Activated CD4-positive, alpha-beta T cell treated with anti-CD3 and anti-CD28 coated beads for 48 hours (primary cell): ENCODE measurements around the gene WDR88.
"Not testable (repeated sequence)": the region's sequence is repeated elsewhere in the genome, so short reads cannot be mapped to it uniquely, and the experiment has no call there.

Experiments used
- DNase-seq: peaks from one replicate; pipeline ENCODE4 v3.0.0-alpha.2; 2020

WDR88 gene, protein sequence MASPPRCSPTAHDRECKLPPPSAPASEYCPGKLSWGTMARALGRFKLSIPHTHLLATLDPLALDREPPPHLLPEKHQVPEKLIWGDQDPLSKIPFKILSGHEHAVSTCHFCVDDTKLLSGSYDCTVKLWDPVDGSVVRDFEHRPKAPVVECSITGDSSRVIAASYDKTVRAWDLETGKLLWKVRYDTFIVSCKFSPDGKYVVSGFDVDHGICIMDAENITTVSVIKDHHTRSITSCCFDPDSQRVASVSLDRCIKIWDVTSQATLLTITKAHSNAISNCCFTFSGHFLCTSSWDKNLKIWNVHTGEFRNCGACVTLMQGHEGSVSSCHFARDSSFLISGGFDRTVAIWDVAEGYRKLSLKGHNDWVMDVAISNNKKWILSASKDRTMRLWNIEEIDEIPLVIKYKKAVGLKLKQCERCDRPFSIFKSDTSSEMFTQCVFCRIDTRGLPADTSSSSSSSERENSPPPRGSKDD

DNA sequence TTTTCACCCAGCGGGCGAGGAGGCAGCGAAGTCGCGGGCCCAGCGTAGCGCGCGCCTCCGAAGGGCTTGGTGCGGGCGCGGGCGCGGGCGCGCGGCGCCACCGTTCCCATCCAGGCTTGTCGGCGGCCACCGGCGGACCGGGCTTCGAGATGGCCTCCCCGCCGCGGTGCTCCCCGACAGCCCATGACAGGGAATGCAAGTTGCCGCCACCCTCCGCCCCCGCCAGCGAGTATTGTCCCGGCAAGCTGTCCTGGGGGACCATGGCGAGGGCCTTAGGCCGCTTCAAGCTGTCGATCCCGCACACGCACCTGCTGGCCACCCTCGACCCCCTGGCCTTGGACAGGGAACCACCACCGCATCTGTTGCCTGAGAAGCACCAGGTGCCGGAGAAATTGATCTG, at the start of gene WDR88:
Gene WDR88 (plus strand): TSS at position 94 of the 400 bp plus-strand sequence. CDS start 56 bp downstream, at position 150.
- no peak for DNase-seq

DNA sequence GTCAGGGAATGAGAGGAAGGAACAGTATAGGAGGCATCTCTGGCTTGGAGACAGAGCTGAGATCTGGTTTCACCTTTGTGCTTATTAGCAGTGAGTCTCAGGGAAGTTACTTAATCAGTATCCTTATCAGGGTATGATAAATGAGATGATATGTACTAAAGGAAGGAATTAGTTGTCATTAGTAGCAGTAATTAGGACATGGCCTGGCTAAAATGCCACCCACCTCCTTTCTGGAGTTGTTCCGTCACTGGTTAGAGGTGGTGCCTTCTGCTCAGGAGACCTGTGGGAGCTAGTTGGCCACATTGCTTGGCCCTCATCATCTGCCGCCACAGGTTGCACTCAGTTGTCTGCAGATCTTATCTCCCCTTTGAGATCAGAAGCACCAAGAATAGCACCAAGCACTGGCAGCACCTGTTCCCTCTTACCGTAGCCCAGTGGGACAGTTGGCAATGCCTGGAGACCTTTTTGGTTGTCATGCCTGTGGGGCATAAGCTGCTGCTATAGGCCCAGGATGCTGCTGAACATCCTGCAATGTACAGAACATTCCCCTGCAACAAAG, 46.3 kb upstream of the WDR88 start:
- DNase-seq, result no peak

GRCh38 chr19:33086955-33087354, 45.0 kb upstream of the WDR88 start:
- DNase-seq, result no peak

DNA sequence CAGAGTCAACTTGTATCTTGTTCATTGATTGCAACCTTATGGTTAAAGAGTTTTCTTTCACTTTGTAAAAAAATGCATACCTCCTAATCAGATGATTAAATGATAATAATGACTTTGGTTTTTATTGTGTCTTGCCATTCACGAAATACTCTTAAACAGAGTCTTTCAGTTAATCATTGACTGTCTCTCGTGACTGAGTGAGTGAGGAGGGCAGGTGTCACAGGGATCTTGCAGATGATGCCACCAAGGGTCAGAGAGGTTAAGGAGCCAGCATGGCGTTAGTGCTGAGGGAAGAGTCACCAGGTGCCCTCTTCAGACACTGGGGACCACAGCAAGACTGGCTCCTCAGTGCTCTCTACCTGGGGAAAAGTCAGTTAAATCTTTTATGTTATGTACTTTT, 42.9 kb upstream of the WDR88 start:
- no peak for DNase-seq

DNA sequence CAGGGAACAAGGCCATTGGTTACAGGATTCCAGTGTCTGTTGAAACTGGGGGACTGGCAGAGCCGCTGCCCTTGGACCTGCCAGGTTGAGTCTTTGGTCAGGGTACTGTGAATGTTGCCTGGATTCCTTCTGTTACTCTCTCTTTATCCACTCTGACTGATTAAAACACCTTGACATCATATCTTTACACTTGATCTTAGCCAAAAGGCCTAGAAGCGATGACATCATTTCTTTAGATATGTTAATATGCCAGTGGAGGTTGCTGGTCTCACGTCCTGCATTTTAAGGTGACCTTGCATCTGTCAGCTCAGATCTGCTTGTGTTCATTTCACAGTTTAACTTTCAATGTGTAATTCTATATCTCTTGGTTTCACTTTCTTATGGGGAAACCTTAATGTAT, 41.7 kb upstream of the WDR88 start:
- no peak for DNase-seq

GRCh38 chr19:33093420-33094210, 38.3 kb upstream of the WDR88 start:
- DNase-seq, result no peak

DNA sequence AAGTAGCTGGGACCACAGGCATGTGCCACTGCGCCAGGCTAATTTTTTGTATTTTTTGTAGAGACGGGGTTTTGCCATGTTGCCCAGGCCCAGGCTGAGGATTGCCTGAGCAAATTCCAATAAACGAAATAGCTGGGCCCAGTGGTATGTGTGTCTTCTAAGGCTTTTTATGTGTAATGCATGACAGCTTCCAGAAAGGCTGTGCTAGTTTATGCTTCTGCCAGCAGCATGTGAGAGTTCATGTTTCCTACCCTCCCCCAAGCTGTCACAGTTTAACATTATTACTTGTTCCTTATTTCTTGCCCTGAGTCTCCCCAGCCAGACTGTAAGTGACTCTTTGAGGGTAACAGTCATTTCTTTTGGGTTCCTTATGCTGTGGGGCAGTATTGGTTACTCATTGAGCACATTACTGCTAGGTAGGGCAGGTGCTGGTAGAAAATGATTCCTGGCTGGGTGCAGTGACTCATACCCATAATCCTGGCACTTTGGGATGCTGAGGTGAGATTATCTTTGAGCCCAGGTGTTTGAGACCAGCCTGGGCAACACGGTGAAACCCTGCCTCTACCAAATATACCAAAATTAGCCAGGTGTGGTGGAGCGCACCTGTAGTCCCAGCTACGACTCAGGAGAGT, 37.4 kb upstream of the WDR88 start:
- no peak for DNase-seq

DNA sequence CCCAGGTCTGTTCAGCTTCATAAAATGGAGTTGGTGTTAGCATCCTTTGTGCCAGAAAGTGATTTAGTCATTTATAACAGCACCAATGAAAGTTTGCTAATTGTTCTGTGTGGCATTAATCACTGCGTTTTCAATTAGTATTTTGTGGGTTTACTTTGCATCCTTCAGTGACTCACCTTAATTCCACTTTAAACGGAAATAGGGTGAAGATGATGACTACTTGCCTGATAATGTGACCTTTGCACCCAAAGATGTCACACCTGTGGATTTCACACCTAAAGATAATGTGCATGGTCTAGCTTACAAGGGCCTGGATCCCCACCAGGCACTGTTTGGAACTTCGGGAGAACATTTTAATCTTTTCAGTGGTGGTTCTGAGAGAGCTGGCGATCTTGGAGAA, 35.9 kb upstream of the WDR88 start:
- no peak for DNase-seq

- DNase-seq, result no peak
Measured at GRCh38 chr19:33098055-33098534, 33.8 kb upstream of the WDR88 start.

GRCh38 chr19:33100894-33101644, 30.8 kb upstream of the WDR88 start:
- no peak for DNase-seq

GRCh38 chr19:33102893-33103292, 29.0 kb upstream of the WDR88 start:
- no peak for DNase-seq

GRCh38 chr19:33108161-33108560, 23.8 kb upstream of the WDR88 start:
- no peak for DNase-seq

DNA sequence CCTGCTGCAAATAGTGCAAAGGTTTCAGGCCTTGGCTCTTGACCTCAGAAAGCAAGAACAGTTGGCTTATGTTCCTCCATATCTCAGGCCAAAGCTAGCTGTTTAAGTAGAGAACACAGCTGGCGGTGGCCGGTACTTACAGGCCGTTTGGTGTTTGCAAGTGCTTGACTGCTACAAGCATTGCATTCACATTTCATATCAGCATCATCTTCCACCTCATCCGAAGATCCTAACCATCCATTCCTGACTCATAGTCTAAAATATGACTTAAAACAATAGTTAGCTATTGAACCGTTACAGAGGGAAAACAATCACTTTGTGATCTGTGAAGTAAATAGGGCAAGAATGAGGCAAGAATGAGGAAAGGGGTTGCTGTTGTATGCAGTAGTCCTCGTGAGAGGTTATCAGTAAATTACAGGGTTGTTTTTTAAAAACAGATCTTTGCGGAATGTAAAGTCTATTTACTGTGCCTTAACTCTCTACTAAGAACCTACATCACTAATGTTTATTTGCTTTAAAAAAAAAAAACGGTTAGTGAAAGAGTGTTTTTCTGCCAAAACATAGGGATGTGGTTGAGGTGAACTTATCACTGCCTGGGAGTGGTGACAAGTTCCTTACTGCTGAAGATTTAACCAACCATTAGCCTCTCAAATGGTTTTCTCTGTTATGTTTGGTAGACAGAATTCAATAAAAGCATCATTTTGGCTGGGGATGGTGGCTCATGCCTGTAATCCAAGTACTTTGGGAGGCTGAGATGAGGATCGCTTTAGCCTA, 21.6 kb upstream of the WDR88 start:
- no peak for DNase-seq

DNA sequence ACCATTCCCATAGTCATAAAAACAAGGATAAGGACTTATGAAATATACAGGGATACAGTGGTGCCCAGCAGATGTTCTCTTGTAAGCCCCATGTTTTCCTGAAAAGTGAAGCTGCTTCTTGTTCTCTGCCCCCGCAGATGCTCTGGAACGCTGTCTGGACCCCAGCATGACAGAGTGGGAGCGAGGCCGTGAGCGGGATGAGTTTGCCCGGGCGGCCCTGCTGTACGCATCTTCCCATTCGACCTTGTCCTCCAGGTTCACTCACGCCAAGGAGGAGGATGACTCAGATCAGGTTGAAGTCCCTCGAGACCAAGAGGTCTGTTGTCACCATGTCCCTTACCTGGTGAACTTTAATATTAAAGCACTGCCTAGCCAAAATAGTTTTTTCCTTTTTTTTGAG, 20.3 kb upstream of the WDR88 start:
- DNase-seq, result no peak

GRCh38 chr19:33114312-33114711, 17.6 kb upstream of the WDR88 start:
- DNase-seq, result no peak

DNA sequence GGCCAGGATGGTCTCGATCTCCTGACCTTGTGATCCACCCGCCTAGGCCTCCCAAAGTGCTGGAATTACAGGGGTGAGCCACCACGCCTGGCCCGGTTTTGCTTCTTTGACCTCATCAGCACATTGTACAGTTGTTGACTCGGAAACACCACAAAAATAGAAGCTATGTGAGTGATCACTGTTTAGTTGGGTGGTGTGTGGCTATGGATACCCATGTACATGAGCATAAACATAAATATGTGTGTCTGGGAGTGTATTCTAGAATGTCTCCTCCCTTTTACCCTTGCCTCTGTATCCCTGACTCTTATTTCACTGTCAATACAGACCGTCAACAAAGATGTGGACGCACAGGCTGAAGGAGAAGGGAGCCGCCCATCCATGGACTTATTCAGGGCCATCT, 14.4 kb upstream of the WDR88 start:
- no peak for DNase-seq

GRCh38 chr19:33118643-33119042, 13.3 kb upstream of the WDR88 start:
- no peak for DNase-seq

DNA sequence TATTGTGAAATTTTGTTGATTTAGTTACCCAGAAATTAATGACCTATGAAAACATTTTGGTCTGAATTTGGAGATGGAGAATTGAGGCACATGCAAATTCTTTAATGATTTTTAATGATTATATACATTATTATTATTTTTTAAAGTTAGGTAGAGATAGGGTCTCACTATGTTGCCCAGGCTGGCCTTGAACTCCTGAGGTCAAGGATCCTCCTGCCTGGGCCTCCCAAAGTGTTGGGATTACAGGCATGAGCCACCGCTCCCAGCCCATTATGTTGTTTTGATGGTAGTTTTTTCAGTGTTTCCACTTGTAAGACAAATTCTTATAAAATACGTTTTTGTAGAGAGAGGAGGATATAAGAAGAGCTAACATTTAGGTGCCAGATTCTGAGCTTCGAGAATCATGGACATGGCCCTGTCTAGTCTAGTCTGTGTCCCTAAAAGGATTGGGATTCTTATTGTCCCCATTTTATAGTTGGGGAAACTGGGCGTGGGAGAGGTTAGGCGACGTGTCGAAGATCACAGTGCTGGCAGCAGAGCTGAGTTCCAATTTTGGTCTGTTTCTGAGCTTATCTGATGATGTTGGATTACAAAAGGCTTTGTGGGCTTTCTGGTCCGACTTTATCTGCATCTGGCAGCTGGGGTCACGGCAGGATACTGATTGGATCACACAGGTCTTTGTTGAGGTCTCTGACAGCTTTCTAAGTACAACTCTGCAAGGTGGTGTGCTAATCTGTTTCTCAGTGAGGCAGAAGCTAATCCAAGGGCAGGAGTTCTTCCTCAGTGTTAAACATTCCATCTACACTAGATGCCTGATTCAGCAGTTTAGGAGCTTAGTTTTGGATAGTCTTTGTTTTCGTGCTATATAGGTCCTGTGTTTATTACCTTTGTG, 7.5 kb upstream of the WDR88 start:
- no peak for DNase-seq

- peak; percentile 63 for DNase-seq
Measured at GRCh38 chr19:33125929-33126388, 6.0 kb upstream of the WDR88 start.

DNA sequence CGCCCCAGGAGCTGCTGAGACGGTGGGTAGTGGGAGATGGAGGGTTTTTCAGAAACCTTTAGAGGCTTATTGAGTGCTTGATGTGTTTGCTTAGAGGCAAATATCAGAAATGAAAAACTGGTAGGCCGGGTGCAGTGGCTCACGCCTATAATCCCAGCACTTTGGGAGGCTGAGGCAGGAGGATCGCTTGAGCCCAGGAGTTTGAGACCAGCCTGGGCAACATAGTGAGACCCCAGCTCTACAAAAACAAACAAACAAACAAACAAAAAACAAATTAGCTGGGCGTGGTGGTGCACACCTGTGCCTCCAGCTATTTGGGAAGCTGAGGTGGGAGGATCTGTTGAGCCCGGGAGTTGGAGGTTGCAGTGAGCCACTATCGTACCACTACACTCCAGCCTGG, 5.2 kb upstream of the WDR88 start:
- not testable (repeated sequence) for DNase-seq
